Measurements from ENCODE around the gene ZFR. TPM values are rescaled to one million over a fixed set of nuclear protein-coding genes. Genes with fewer than 3 reads are reported as not detected.
"Not testable (repeated sequence)": the region's sequence is repeated elsewhere in the genome, so short reads cannot be mapped to it uniquely, and the experiment has no call there.

ZFR gene
- total RNA-seq, 2 donors from 2014 or later: 65.7 to 66.0 TPM

DNA sequence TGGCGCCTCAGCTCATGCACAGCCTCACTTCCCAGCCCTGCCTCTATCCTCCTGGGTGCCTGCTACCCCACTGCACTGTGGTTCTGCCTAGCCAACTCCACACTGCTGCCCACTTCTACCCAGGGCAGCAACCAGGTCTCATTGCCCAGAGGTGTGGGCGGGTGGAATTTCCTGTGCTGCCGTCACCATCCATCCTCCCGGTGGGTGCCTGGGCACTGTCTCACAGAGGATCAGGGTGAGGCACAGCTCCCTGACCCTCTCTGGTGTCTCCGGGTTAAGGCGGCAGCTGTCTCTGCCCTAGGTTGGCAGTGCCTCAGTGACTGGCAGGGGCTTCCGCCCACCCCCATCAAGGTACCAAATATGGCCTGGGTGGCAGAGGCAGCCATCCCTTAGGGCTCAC, 127.5 kb downstream of the ZFR start:
- H3K27me3 ChIP-seq: no peaks in the 10 kb centered on the region
- H3K4me1 ChIP-seq: peaks cover 0 to 5% of the 10 kb centered on the region in 2 donors
- peak; percentile 43 for DNase-seq (ENCODE audit: low spot score)
- H3K9me3 ChIP-seq: no peaks in the 10 kb centered on the region
- no peak overlapping the region for H3K4me3 ChIP-seq
- H3K27ac ChIP-seq: no peak overlapping the region
- H3K36me3 ChIP-seq: no peaks in the 10 kb centered on the region
- TF ChIP-seq, protein P1, sequence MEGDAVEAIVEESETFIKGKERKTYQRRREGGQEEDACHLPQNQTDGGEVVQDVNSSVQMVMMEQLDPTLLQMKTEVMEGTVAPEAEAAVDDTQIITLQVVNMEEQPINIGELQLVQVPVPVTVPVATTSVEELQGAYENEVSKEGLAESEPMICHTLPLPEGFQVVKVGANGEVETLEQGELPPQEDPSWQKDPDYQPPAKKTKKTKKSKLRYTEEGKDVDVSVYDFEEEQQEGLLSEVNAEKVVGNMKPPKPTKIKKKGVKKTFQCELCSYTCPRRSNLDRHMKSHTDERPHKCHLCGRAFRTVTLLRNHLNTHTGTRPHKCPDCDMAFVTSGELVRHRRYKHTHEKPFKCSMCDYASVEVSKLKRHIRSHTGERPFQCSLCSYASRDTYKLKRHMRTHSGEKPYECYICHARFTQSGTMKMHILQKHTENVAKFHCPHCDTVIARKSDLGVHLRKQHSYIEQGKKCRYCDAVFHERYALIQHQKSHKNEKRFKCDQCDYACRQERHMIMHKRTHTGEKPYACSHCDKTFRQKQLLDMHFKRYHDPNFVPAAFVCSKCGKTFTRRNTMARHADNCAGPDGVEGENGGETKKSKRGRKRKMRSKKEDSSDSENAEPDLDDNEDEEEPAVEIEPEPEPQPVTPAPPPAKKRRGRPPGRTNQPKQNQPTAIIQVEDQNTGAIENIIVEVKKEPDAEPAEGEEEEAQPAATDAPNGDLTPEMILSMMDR (IDR thresholded peaks at IDR 0.05): no peak

- Histone ChIP-seq H3K4me3 (no peak overlapping the region), H3K36me3 (no peaks in the 10 kb centered on the region), H3K27ac (no peak overlapping the region), H3K9me3 (no peaks in the 10 kb centered on the region), H3K4me1 (peaks cover 0 to 18% of the 10 kb centered on the region in 2 donors), H3K27me3 (no peaks in the 10 kb centered on the region)
- DNase-seq (ENCODE audit: low spot score): peak; percentile 7
- TF ChIP-seq, protein P1 (IDR thresholded peaks at IDR 0.05): no peak
Measured at GRCh38 chr5:32315221-32316014, 129.1 kb downstream of the ZFR start.

- H3K27me3 ChIP-seq: no peaks in the 10 kb centered on the region
Measured at GRCh38 chr5:32314658-32315057, 129.9 kb downstream of the ZFR start.

GRCh38 chr5:32314152-32314488, 130.4 kb downstream of the ZFR start:
- not testable (repeated sequence) for H3K9me3 ChIP-seq, H3K4me3 ChIP-seq

More at GRCh38 chr5:32314658-32315057, 129.9 kb downstream of the ZFR start:
- Histone ChIP-seq H3K4me1 (peaks cover 0 to 23% of the 10 kb centered on the region in 2 donors), H3K27ac (no peak overlapping the region), H3K4me3 (no peak overlapping the region), H3K36me3 (no peaks in the 10 kb centered on the region), H3K9me3 (no peaks in the 10 kb centered on the region)
- TF ChIP-seq, protein P1 (IDR thresholded peaks at IDR 0.05): no peak
- DNase-seq (ENCODE audit: low spot score): no peak

GRCh38 chr5:32312595-32313332, 131.8 kb downstream of the ZFR start, which contains the start of gene MTMR12:
Gene MTMR12 (minus strand): TSS chr5:32312939. CDS start chr5:32312838, 101 bp downstream.
- H3K4me1 ChIP-seq: peaks cover 0 to 42% of the 10 kb centered on the region in 2 donors
- no peaks in the 10 kb centered on the region for H3K27me3 ChIP-seq
- H3K9me3 ChIP-seq: no peaks in the 10 kb centered on the region
- H3K27ac ChIP-seq: peak within 1 kb of the TSS; percentile 97 to 98
- DNase-seq (ENCODE audit: low spot score): peak; percentile 100
- H3K36me3 ChIP-seq: no peaks in the 10 kb centered on the region
- TF ChIP-seq, protein P1 (IDR thresholded peaks at IDR 0.05): peak in 1 of 2 donors; percentile 29
- peak within 1 kb of the TSS; percentile 89 to 91 for H3K4me3 ChIP-seq

More at GRCh38 chr5:32314152-32314488, 130.4 kb downstream of the ZFR start:
- H3K4me1 ChIP-seq: peaks cover 0 to 29% of the 10 kb centered on the region in 2 donors
- H3K27me3 ChIP-seq; H3K27ac ChIP-seq; DNase-seq (ENCODE audit: low spot score); H3K36me3 ChIP-seq: not testable (repeated sequence)

GRCh38 chr5:32312197-32312594, 132.3 kb downstream of the ZFR start:
- Histone ChIP-seq H3K36me3 (no peaks in the 10 kb centered on the region), H3K9me3 (no peaks in the 10 kb centered on the region), H3K27ac (peak overlapping the region; percentile 97 to 98), H3K4me1 (peaks cover 0 to 48% of the 10 kb centered on the region in 2 donors), H3K27me3 (no peaks in the 10 kb centered on the region), H3K4me3 (peak overlapping the region; percentile 89 to 91)
- peak; percentile 81 for DNase-seq (ENCODE audit: low spot score)
- TF ChIP-seq, protein P1 (IDR thresholded peaks at IDR 0.05): no peak
